ENCODE data around the gene NDE1.

NDE1 gene

DNA sequence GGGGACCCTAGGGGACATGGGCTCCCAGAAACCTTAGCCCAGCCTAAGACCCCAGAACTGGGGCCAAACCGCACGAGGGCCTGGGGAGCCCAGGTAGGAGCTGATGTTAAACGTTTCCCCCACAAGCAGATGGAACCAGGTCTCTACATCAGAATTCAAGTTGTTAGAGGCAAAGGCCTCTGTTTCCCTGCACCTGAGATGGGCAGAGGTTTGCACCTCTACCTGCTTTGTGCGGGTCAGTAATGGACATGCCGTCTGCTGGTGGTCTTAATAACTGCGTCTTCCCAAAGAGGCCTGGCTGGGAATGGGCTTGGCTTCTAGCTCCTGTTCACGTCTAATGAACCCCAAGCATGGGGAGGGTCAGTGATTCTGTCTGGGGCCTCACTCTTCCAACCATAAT is 79.1 kb downstream of the NDE1 start:
- H3K27me3 ChIP-seq (ENCODE audit: insufficient read depth, low read length), result no peaks in the 10 kb centered on the region
- H4K20me1 ChIP-seq (ENCODE audit: insufficient read depth, low read length), result no peaks in the 10 kb centered on the region
- no peaks in the 10 kb centered on the region for H3K79me2 ChIP-seq (ENCODE audit: insufficient read depth, low read length)
- H3K9me3 ChIP-seq (ENCODE audit: low read length), result no peaks in the 10 kb centered on the region
- no peak for TF ChIP-seq EZH2 (IDR thresholded peaks at IDR 0.05; ENCODE audit: borderline replicate concordance, low read length)
- no peak for TF ChIP-seq CTCF (IDR thresholded peaks at IDR 0.05; ENCODE audit: low read length)
- H3F3A ChIP-seq (ENCODE audit: insufficient read depth, low read length), result no peaks in the 10 kb centered on the region
- no peaks in the 10 kb centered on the region for H3K9me2 ChIP-seq (ENCODE audit: low read depth, low read length)
- H3K4me3 ChIP-seq (ENCODE audit: low read depth, low read length, poor library complexity, severe bottlenecking), result no peak overlapping the region
- H2AFZ ChIP-seq (ENCODE audit: low read length), result no peak overlapping the region
- no peak overlapping the region for H3K27ac ChIP-seq (ENCODE audit: low read depth, low read length, poor library complexity, severe bottlenecking)
- no peaks in the 10 kb centered on the region for H3K4me1 ChIP-seq (ENCODE audit: insufficient read depth, low read length, severe bottlenecking)
- H3K4me2 ChIP-seq (ENCODE audit: low read length), result no peak overlapping the region
- peaks cover 18% of the 10 kb centered on the region for H3K36me3 ChIP-seq (ENCODE audit: insufficient read depth, low read length)
- no peak overlapping the region for H3K9ac ChIP-seq (ENCODE audit: low read length)

GRCh38 chr16:15732416-15732815 is 82.4 kb downstream of the NDE1 start:
- TF ChIP-seq CTCF (IDR thresholded peaks at IDR 0.05; ENCODE audit: low read length) (no peak), EZH2 (IDR thresholded peaks at IDR 0.05; ENCODE audit: borderline replicate concordance, low read length) (no peak)
- H4K20me1 ChIP-seq (ENCODE audit: insufficient read depth, low read length), result no peaks in the 10 kb centered on the region
- no peak overlapping the region for H3K4me2 ChIP-seq (ENCODE audit: low read length)
- H3K27me3 ChIP-seq (ENCODE audit: insufficient read depth, low read length), result peaks cover 5% of the 10 kb centered on the region; the same call in 1 of the 2 replicates
- no peak overlapping the region for H3K9ac ChIP-seq (ENCODE audit: low read length)
- H3K36me3 ChIP-seq (ENCODE audit: insufficient read depth, low read length), result no peaks in the 10 kb centered on the region
- H3F3A ChIP-seq (ENCODE audit: insufficient read depth, low read length), result no peaks in the 10 kb centered on the region
- H3K4me3 ChIP-seq (ENCODE audit: low read depth, low read length, poor library complexity, severe bottlenecking), result no peak overlapping the region
- no peak overlapping the region for H2AFZ ChIP-seq (ENCODE audit: low read length)
- no peaks in the 10 kb centered on the region for H3K9me3 ChIP-seq (ENCODE audit: low read length)
- H3K79me2 ChIP-seq (ENCODE audit: insufficient read depth, low read length), result no peaks in the 10 kb centered on the region
- H3K9me2 ChIP-seq (ENCODE audit: low read depth, low read length), result no peaks in the 10 kb centered on the region
- H3K27ac ChIP-seq (ENCODE audit: low read depth, low read length, poor library complexity, severe bottlenecking), result no peak overlapping the region
- H3K4me1 ChIP-seq (ENCODE audit: insufficient read depth, low read length, severe bottlenecking), result no peaks in the 10 kb centered on the region

- H3K27me3 ChIP-seq (ENCODE audit: insufficient read depth, low read length), result peaks cover 6% of the 10 kb centered on the region; the same call in 1 of the 2 replicates
- H3K36me3 ChIP-seq (ENCODE audit: insufficient read depth, low read length), result no peaks in the 10 kb centered on the region; the same call in 1 of the 2 replicates
- H3K9me3 ChIP-seq (ENCODE audit: low read length), result no peaks in the 10 kb centered on the region
- no peak overlapping the region for H3K9ac ChIP-seq (ENCODE audit: low read length)
- no peak for TF ChIP-seq EZH2 (IDR thresholded peaks at IDR 0.05; ENCODE audit: borderline replicate concordance, low read length)
- no peak for TF ChIP-seq CTCF (IDR thresholded peaks at IDR 0.05; ENCODE audit: low read length)
- no peaks in the 10 kb centered on the region for H3F3A ChIP-seq (ENCODE audit: insufficient read depth, low read length)
- no peaks in the 10 kb centered on the region for H4K20me1 ChIP-seq (ENCODE audit: insufficient read depth, low read length)
- H3K4me1 ChIP-seq (ENCODE audit: insufficient read depth, low read length, severe bottlenecking), result no peaks in the 10 kb centered on the region
- no peak overlapping the region for H2AFZ ChIP-seq (ENCODE audit: low read length)
- no peaks in the 10 kb centered on the region for H3K79me2 ChIP-seq (ENCODE audit: insufficient read depth, low read length)
- H3K4me3 ChIP-seq (ENCODE audit: low read depth, low read length, poor library complexity, severe bottlenecking), result no peak overlapping the region
- no peak overlapping the region for H3K4me2 ChIP-seq (ENCODE audit: low read length)
- H3K9me2 ChIP-seq (ENCODE audit: low read depth, low read length), result no peaks in the 10 kb centered on the region
- no peak overlapping the region for H3K27ac ChIP-seq (ENCODE audit: low read depth, low read length, poor library complexity, severe bottlenecking)
Observed at GRCh38 chr16:15735610-15736009, 85.6 kb downstream of the NDE1 start.
